Transverse colon (tissue), 4 donors: ENCODE results near the gene AHCYL1. TPM values are rescaled to one million over a fixed set of nuclear protein-coding genes. Genes with fewer than 3 reads are reported as not detected.

Experiments
- DNase-seq: peaks from one replicate; pipeline ENCODE4 v3.0.0-alpha.2; 2019
- H3K27ac ChIP-seq, 4 donors: fragments of 200-600 bp; sonication (generic); 2 replicates each; pipeline ENCODE4 v1.5.1; 2016 to 2018; ENCODE audit warnings: inconsistent platforms in 4 of 4
- H3K27me3 ChIP-seq: fragments of 200-600 bp; sonication (generic); 2 replicates; pipeline ENCODE4 v1.5.1; 2017; ENCODE audit warnings: inconsistent platforms
- H3K36me3 ChIP-seq, 4 donors: fragments of 200-600 bp; sonication (generic); 2 replicates each; pipeline ENCODE4 v1.5.1; 2017 to 2019; ENCODE audit warnings: inconsistent platforms in 4 of 4
- H3K4me1 ChIP-seq, 4 donors: fragments of 200-600 bp; sonication (generic); 2 replicates each; pipeline ENCODE4 v1.5.1; 2017 to 2020; ENCODE audit warnings: inconsistent platforms in 4 of 4
- H3K4me3 ChIP-seq, 4 donors: fragments of 200-600 bp; sonication (generic); 1 replicate in 1 of 4; 2 replicates in 3 of 4; pipeline versions ENCODE4 v1.5.1 to v1.6.1; 2017 to 2019; ENCODE audit warnings: inconsistent platforms in 4 of 4
- H3K9me3 ChIP-seq, 2 donors: fragments of 200-600 bp; sonication (generic); 2 replicates each; pipeline ENCODE4 v1.5.1; 2017 to 2019; ENCODE audit warnings: inconsistent platforms in 2 of 2
- CTCF ChIP-seq, 5 experiments: fragments of 200-600 bp in 3 of 5; fragments of 450-650 bp in 2 of 5; sonication (generic) in 3 of 5; IDR thresholded peaks; 1 replicate in 2 of 5; 2 replicates in 3 of 5; pipeline ENCODE4 v1.5.1; 2016 to 2017; ENCODE audit warnings: antibody characterized with exemption in 5 of 5, inconsistent platforms in 3 of 5, mild to moderate bottlenecking in 2 of 5, moderate library complexity in 1 of 5
- EP300 ChIP-seq: sonication (generic); formaldehyde crosslinking; IDR thresholded peaks from one replicate; pipeline ENCODE4 v1.6.1; 2017; ENCODE audit warnings: antibody characterized with exemption, low read depth
- POLR2A ChIP-seq: fragments of 450-650 bp; IDR thresholded peaks from one replicate; pipeline ENCODE4 v1.6.1; 2016; ENCODE audit warnings: antibody characterized with exemption, mild to moderate bottlenecking, moderate library complexity
- POLR2AphosphoS5 ChIP-seq, 3 donors: sonication (generic); formaldehyde crosslinking; IDR thresholded peaks; one replicate each; pipeline ENCODE4 v1.6.1; 2016; ENCODE audit warnings: antibody characterized with exemption in 3 of 3
- WGBS, 2 donors: methylation state at CpG; one replicate each; pipeline ENCODE4 v1.1.5; 2018; ENCODE audit warnings: low coverage in 1 of 2; 5-methylcytosine and 5-hydroxymethylcytosine counted together
- in situ Hi-C, 4 donors: fragments of 200-750 bp; cut with MboI; loops; one replicate each; pipeline versions ENCODE4 v1.15.0 to v1.15.1; 2017; ENCODE audit warnings: low sequenced_read_pairs in 3 of 4, low pct_ligation_motif_present in 1 of 4, low pct_unique_long_range_greater_than_20kb in 1 of 4
- intact Hi-C: fragments of 100-400 bp; cut with DNase I; formaldehyde crosslinking; loops from one replicate; pipeline ENCODE4 v1.15.1; 2023; ENCODE audit warnings: low total_unique reads
- total RNA-seq, 4 donors: library from RNA; depleted of rRNA; stranded (reverse); fragments of >200 nt; gene quantifications; one replicate each; pipeline ENCODE4 v1.1.0, GENCODE V29; 2016

The AHCYL1 gene
- total RNA-seq, 4 donors from 2014 or later = 31.8 to 71.5 (median 51.3) TPM

GRCh38 chr1:110060662-110061060 is 76.1 kb downstream of the AHCYL1 start:
- TF ChIP-seq EP300 (no peak), POLR2A (no peak), CTCF (IDR thresholded peaks at IDR 0.05) (no peak), POLR2AphosphoS5 (IDR thresholded peaks at IDR 0.05) (no peak)
- in situ Hi-C loops = no loop called here
- Histone ChIP-seq H3K4me1 (peaks cover under 1 to 18% (median 11%) of the 10 kb centered on the region in 4 donors), H3K27me3 (peaks cover 5% of the 10 kb centered on the region), H3K4me3 (no peak overlapping the region), H3K27ac (no peak overlapping the region), H3K36me3 (peaks cover 0 to 12% (median 0%) of the 10 kb centered on the region in 4 donors), H3K9me3 (no peaks in the 10 kb centered on the region)
- no peak for DNase-seq
- 93% methylated on average over 7 of the region's 7 CpGs; no CpG with 5 or more reads in 1 of the 2 donors for WGBS, 2 donors
- intact Hi-C loops = no loop called here

GRCh38 chr1:110061341-110061740 is 76.8 kb downstream of the AHCYL1 start:
- peaks cover 0 to 8% (median 0%) of the 10 kb centered on the region in 4 donors for H3K36me3 ChIP-seq
- DNase-seq = no peak
- in situ Hi-C loops = no loop called here
- WGBS, 2 donors = 94 to 97% methylated on average over 10 of the region's 10 CpGs
- no peaks in the 10 kb centered on the region for H3K9me3 ChIP-seq
- H3K27me3 ChIP-seq = peaks cover 8% of the 10 kb centered on the region
- intact Hi-C loops = no loop called here
- H3K27ac ChIP-seq = no peak overlapping the region
- no peak for TF ChIP-seq CTCF (IDR thresholded peaks at IDR 0.05)
- no peak for TF ChIP-seq POLR2AphosphoS5 (IDR thresholded peaks at IDR 0.05)
- TF ChIP-seq EP300 = no peak
- TF ChIP-seq POLR2A = no peak
- peaks cover 0 to 11% (median 7%) of the 10 kb centered on the region in 4 donors for H3K4me1 ChIP-seq
- H3K4me3 ChIP-seq = no peak overlapping the region

- WGBS, 2 donors = 95% methylated on average over 2 of the region's 2 CpGs; no CpG with 5 or more reads in 1 of the 2 donors
- Histone ChIP-seq H3K9me3 (no peaks in the 10 kb centered on the region), H3K4me3 (no peak overlapping the region), H3K27ac (no peak overlapping the region), H3K4me1 (peaks cover 0 to 2% (median 0%) of the 10 kb centered on the region in 4 donors), H3K27me3 (peaks cover 19% of the 10 kb centered on the region), H3K36me3 (peaks cover 0 to 6% (median 0%) of the 10 kb centered on the region in 4 donors)
- no peak for DNase-seq
- TF ChIP-seq POLR2AphosphoS5 (IDR thresholded peaks at IDR 0.05) = no peak
- no peak for TF ChIP-seq CTCF (IDR thresholded peaks at IDR 0.05)
- TF ChIP-seq EP300 = no peak
- TF ChIP-seq POLR2A = no peak
- intact Hi-C loops = no loop called here
- in situ Hi-C loops = no loop called here
Observed at GRCh38 chr1:110062612-110063011, 78.0 kb downstream of the AHCYL1 start.

- no peaks in the 10 kb centered on the region for H3K9me3 ChIP-seq
- intact Hi-C loops = no loop called here
- H3K4me3 ChIP-seq = no peak overlapping the region
- H3K36me3 ChIP-seq = no peaks in the 10 kb centered on the region
- peaks cover 9 to 14% (median 10%) of the 10 kb centered on the region in 4 donors for H3K4me1 ChIP-seq
- H3K27ac ChIP-seq = no peak overlapping the region
- in situ Hi-C loops = no loop called here
- peaks cover 31% of the 10 kb centered on the region for H3K27me3 ChIP-seq
- 28 to 100% methylated on average over 1 to 3 of the region's 4 CpGs for WGBS, 2 donors
- no peak for DNase-seq
- TF ChIP-seq EP300 = no peak
- TF ChIP-seq POLR2AphosphoS5 (IDR thresholded peaks at IDR 0.05) = no peak
- no peak for TF ChIP-seq CTCF (IDR thresholded peaks at IDR 0.05)
- TF ChIP-seq POLR2A = no peak
Observed at GRCh38 chr1:110063781-110064180, 79.2 kb downstream of the AHCYL1 start.
